ACHN (cell line): ENCODE measurements around the gene MYO7A.

Experiments
- DNase-seq: peaks from one replicate; pipeline ENCODE4 v3.0.0-alpha.2; 2015
- in situ Hi-C: cut with HindIII; loops from 2 replicates; pipeline ENCODE4 v1.10.0; 2017; ENCODE audit warnings: low sequenced_read_pairs, low pct_ligation_motif_present, low pct_unique_long_range_greater_than_20kb

The MYO7A gene

GRCh38 chr11:77140231-77140851 is 12.3 kb downstream of the MYO7A start:
- in situ Hi-C loops: no loop called here
- no peak for DNase-seq

DNA sequence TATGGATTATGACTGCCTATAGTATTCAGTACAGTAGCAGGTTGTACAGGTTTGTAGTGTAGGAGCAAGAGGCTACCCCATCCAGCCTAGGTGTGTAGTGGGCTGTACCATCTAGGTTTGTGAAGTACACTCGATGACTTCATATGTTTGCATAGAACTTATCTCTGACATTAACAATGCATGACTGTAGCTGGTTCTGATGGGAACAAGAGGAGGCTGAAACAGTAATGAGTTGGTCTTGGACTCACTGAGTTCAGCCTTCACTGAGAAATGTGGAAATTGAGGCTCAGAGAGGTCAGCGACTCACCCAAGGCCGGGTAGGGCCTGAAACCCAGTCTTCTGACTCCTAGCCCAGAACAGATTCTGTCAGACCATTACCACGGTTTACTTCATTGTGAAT is 13.0 kb downstream of the MYO7A start:
- DNase-seq: no peak
- in situ Hi-C loops: no loop called here

DNA sequence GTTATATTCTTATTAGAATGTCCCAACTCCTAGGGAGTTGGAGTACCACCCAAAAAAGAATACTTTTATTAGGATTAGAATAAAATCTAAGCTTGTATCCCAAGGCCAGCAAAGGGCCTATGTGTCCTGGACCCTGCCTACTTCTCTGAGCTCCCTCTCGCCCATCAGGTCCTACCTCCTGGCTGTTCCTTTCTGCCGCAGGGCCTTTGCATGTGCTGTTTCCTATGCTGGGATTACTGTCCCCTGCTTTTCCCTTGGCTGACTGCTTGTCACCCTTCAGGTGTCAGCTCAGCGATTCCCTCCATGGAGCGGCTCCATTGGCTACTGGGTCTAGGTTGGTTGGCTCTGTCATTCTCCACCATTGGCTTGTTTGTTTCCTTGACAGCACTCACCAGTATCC is 13.4 kb downstream of the MYO7A start:
- no peak for DNase-seq
- in situ Hi-C loops: no loop called here

DNA sequence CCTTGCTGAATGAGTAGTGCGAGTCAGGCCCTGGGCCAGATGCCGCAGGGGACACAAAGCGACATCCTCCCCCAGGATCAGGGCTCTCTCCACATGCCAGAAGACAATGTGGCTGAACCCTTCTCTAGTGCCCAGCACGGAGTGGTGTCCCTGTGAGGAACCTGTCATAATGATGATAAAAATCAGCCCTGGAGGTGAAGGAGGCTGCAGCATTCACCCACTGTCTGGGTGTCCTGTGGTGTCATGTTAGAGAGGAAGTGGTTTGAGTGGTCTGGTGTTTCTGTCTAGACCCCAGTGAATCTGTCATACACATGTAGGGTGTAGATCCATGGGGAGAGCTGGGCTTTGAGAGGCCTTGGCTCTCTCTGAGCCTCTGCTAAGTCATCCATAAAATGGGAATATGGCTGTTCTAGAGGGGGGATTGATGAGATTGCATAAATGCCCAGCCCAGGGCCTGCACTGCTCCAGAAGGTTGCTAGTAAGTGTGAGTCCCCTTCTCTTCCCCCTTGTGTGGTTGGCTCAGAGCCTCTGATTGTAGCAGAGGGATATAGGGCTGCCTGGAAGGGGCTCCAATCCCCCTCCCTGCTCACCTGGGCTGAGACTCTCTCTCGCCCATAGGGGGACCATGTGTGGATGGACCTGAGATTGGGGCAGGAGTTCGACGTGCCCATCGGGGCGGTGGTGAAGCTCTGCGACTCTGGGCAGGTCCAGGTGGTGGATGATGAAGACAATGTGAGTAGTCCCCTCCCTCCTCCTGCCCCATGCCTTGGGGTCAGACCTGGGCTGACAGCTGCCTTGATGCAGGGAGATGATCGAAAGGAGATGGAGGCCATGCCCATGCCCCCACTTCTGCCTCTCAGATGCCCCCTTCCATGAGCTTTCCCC is 14.3 kb downstream of the MYO7A start:
- in situ Hi-C loops: no loop called here
- no peak for DNase-seq

DNA sequence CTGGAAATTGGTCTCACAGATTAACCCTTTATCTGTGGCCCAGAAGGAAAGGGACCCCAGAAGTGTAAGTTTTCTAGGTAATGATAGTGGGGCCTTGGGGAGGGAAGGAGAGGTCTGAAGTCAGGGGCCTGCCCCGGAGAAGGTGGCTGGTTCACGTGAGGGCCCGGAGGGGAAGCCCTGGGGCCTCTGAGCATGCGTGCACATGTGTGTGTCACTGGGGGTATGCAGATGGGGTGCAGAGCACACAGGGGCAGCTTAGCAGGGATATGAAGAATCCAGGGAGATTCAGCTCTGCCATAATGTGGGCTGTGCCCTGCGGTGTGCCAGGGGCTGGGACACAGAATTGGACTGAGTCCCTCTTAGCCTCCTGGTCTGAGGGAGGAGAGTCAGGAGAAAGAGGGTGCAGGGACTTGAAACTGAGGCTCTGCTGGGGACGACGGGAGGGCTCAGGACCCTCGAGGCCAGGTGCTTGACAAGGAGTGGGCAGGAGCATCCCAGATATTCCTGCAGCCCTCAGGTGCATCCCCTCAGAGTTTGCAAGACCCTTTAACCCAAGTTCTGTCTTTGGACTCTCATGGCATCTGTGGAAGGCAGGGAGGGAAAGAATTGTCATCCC is 15.5 kb downstream of the MYO7A start:
- no peak for DNase-seq
- in situ Hi-C loops: no loop called here

GRCh38 chr11:77144196-77144856 is 16.3 kb downstream of the MYO7A start:
- in situ Hi-C loops: no loop called here
- DNase-seq: no peak

GRCh38 chr11:77144857-77145428 is 16.9 kb downstream of the MYO7A start:
- no peak for DNase-seq
- in situ Hi-C loops: no loop called here

- no peak for DNase-seq
Observed at GRCh38 chr11:77146261-77147035, 18.4 kb downstream of the MYO7A start.

DNA sequence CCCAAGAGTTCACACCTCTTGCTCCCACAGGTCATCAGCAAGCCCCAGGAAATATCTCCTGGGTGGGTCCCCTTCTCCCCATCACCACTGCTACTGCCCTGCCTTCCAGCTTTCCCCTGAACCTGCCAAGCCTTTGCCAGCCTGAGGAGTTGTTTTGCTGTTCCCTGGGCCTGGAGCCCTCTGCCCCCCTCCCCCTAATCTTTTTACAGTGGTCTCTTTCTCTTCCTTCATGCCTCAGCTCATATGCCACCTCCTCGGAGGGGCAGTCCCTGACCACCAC is 18.9 kb downstream of the MYO7A start:
- DNase-seq: no peak
- in situ Hi-C loops: no loop called here

More at GRCh38 chr11:77146261-77147035, 18.4 kb downstream of the MYO7A start:
- in situ Hi-C loops: no loop called here

DNA sequence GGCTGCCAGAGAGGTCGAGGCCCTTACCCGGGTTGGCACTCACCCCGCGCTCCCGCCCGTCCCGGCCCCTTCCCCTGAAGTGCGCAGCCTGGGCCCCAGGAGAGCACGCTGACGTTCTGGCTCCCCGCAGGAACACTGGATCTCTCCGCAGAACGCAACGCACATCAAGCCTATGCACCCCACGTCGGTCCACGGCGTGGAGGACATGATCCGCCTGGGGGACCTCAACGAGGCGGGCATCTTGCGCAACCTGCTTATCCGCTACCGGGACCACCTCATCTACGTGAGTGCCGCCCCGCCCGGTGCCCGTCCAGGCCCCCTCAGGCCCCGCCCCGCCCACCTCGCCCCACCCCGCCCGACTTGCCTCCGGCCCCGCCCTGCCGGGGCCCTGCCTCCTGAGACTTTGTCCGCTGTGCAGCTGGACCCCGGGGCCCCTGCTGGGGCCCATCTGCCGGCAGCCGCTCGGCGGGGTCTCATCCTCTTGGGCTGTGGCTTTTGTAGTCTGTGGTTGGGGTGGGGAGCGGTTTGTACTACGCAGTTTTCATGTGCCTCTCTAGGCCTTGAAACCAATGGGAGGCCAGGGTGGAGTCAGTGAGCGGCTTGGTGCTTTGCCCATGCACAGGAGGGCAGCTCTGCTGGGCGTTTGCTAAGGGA is 19.7 kb downstream of the MYO7A start:
- in situ Hi-C loops: no loop called here
- no peak for DNase-seq

DNA sequence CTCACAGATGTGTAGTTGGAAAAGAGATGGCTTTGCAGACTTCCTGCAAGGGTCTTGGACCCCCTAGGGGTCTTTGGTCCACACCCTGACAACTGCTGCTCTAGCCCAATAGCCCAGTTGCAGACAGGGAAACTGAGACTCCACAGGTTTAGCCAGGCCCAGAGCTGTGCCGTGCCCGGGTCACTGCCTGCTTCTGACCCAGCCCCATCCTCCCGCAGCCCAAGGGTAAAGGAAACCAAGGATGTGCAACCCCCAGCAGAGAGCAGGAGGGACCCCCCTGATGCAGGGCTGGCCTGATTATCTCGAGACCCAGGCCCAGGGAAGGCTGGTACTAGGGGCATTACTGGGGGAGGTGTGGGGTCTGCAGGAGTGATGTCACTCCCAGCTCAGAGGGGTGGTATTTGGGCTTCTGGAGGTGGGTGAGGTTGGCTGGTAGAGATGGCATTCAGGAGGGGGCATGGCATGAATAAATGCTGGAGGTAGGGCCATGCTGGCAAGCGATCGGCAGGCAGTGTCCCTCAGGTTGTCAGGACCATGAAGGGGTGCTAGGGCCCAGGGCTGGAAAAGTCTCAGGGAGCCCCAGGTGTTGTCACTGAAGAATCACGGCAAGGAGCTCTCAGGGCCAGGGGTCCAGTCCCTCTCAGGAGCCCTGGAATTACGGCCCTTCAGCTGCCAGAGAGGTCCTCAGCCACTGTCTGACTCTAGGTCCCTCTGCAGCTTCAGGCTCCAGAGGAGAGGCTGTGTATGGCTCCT is 21.1 kb downstream of the MYO7A start:
- DNase-seq: no peak
- in situ Hi-C loops: no loop called here

GRCh38 chr11:77149716-77150392 is 21.8 kb downstream of the MYO7A start:
- in situ Hi-C loops: no loop called here

DNA sequence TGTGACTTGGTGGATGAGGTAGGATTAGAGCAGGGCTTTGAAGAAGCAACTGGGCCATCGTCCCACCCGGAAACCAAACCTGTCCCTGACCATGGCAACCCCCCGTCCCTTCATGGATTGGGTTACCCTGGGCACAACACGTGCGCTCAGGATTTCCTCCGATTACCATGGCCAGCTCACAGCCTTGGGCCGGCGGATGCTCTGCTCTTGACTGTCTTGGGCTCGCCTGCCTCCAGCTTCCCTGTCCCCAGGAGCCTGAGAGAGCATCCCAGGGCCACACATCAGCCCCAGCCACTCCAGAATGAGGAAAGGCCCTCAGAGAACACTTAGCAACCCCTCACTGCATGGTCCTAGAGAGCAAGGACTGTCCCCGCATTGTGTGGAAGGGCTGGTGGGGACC is 22.8 kb downstream of the MYO7A start:
- in situ Hi-C loops: no loop called here
- no peak for DNase-seq

More at GRCh38 chr11:77149716-77150392, 21.8 kb downstream of the MYO7A start:
- DNase-seq: no peak

DNA sequence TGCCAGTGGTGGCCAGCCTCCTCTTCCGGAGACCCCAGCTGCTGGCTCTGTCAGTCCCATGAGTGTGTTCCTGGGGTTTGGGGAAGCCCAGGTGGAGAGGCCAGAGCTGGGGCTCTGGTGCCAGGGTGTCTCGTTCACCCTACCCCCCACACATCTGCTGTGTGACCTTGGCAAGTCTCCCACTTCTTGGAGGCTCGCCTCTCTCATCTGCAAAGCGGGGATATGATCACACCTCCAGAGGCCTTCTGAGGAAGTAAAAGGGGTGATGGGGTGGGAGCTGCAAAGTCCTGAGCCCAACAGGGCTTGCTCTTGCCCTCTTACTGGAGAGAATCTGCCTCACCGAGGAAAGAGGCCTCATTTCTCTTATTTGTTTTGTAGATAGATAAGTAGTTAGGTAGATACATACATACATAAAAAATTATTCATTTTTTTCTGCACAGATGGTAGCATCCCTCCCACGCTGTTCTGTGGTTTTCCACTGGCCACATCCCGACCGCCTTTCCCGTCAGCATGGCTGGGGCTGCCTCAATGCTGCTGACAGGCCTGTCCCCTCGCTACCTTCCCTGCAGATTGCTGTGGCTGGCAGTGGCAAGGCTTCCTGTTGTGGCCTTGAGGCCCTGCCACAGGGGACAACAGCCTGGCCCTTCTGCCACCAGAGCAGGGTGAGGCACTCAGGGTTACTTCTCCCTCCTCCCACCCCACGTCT is 23.9 kb downstream of the MYO7A start:
- in situ Hi-C loops: no loop called here
- DNase-seq: no peak

DNA sequence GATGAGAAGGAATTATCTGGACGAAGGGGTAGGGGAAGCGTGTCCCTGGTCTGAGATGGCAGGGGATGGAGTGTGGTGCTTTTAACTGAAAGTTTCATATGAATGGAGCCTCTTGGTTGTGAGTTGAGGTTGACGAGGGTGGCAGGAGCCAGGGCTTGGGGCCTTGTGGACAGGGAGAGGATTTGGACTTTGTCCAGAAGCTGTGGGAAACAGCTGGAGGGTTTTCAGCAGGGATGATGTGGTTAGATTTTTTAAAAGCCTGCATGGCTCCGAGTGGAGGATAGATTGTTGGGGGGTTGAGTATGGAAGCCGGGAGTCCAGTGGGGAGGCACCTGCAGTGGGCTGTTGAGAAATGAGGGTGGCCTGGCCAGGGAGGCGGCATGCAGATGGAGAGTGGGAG is 24.8 kb downstream of the MYO7A start:
- in situ Hi-C loops: no loop called here

More for the DNA sequence above, 24.8 kb downstream of the MYO7A start:
- DNase-seq: no peak
